NB4 (cell line): ENCODE measurements around the gene PTCSC3.

Experiments used
- DNase-seq: peaks from one replicate; pipeline ENCODE4 v3.0.0; 2010; ENCODE audit warnings: low read depth
- H3K4me3 ChIP-seq: one replicate; pipeline ENCODE4 v1.5.1; 2011; ENCODE audit warnings: mild to moderate bottlenecking, low read depth, low read length, moderate library complexity
- CTCF ChIP-seq: IDR thresholded peaks from one replicate; pipeline ENCODE4 v1.5.1; 2012; ENCODE audit warnings: low read depth, low read length
- MAX ChIP-seq: IDR thresholded peaks from 2 replicates; pipeline ENCODE4 v1.6.1; 2011; ENCODE audit warnings: low read depth, low read length
- MYC ChIP-seq: IDR thresholded peaks from 2 replicates; pipeline ENCODE4 v1.6.1; 2011; ENCODE audit warnings: low read depth, low read length
- POLR2A ChIP-seq: IDR thresholded peaks from 2 replicates; pipeline ENCODE4 v1.6.1; 2011; ENCODE audit warnings: mild to moderate bottlenecking; ENCODE audit not compliant: insufficient read length; ENCODE audit errors: extremely low read depth

Gene PTCSC3

DNA sequence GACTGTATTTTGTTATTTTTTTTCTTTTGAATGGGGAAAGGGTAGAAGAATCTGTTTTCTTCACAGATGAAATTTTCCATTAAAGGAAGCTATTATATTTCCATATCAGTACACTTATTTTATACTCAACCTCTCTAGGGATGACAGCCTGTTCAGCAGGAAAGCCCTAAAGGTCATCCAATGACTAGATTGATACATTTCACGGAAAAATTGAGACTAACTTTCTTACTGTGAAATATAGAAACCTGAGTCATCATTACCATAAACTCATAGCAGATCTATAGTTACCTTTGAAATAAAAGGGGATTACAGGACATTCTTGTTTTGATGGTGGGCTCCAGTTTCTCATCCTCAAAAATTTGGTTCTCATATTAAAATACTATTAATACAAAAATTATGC is 36.1 kb upstream of the PTCSC3 start:
- TF ChIP-seq POLR2A = no peak
- TF ChIP-seq MYC = no peak
- TF ChIP-seq MAX = no peak
- TF ChIP-seq CTCF = no peak
- DNase-seq = no peak
- H3K4me3 ChIP-seq = no peak overlapping the region

- H3K4me3 ChIP-seq = no peak overlapping the region
- no peak for DNase-seq
- TF ChIP-seq MYC = no peak
These were observed 32.3 kb upstream of the PTCSC3 start for GRCh38 chr14:36208690-36209278.

- TF ChIP-seq CTCF (no peak), MAX (no peak), MYC (no peak), POLR2A (no peak)
- H3K4me3 ChIP-seq = no peak overlapping the region
- DNase-seq = peak; percentile 3
These were observed 31.0 kb upstream of the PTCSC3 start for GRCh38 chr14:36207500-36207899.

DNA sequence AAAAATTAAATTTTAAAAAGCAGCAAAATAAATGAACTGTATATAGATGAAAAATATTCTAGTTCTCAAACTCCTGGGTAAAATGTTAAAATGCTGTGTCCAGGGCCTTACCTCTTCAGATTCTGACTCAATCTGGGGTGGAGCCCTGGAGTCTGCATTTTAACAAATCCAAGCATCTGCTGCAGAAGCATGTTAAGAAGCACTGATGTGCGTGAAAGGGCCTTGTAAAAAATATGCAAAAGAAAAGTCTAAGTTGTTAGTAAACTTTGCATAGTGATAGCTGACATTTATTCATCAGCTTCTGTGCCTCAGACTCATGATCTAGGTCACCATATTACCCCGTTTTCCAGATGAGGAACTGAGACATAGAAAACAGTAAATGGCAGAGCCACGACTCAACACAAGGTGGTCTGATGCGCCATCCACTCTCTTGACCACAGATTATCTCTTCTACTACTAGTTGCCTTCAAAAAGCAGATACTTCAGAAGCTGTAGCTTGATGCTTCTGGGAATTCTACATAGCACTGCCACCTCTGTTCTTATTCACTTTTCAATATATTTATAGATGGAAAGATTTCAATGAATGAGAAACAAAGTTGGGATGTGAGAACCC is 28.0 kb upstream of the PTCSC3 start:
- H3K4me3 ChIP-seq = no peak overlapping the region
- no peak for TF ChIP-seq MYC
- TF ChIP-seq MAX = no peak
- TF ChIP-seq CTCF = no peak
- TF ChIP-seq POLR2A = no peak
- DNase-seq = no peak

DNA sequence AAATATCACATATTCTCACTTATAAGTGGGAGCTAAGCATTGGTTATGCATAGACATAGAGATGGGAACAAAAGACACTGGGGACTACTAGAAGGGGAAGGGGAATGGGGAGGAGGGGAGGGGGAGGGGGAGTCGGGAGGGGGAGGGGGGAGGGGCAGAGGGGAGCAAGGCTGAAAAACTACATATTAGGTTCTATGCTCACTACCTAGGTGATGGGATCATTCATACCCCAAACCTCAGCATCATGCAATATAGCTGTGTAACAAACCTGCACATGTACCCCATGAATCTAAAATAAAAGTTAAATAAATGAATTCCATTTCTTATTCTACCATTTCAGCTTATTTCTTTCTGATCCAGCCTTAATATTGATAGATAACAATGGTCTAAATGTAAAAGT is 21.9 kb upstream of the PTCSC3 start:
- TF ChIP-seq MYC = no peak
- no peak for TF ChIP-seq MAX
- no peak for TF ChIP-seq POLR2A
- no peak for TF ChIP-seq CTCF

DNA sequence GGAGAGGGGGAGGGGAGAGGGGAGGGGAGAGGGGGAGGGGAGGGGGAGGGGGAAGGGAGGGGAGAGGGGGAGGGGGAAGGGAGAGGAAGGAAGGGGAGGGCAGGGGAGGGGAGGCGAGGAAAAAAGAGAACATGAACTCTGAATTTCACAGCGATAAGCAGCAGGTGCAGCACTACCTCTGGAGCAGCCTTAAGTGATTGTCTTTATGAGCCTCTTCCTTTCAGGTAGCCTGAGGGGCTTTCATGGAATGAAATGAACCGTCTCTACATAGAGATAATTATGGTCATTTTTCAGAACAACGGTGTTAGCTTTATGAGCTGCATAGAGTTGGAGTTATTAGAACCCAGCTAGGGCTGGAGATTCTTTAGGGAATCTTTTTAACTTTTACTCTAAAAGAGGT is 18.1 kb upstream of the PTCSC3 start:
- DNase-seq = no peak
- TF ChIP-seq MYC (no peak), POLR2A (no peak), CTCF (no peak), MAX (no peak)

More for the DNA sequence above, 21.9 kb upstream of the PTCSC3 start:
- no peak overlapping the region for H3K4me3 ChIP-seq
- no peak for DNase-seq

More for the DNA sequence above, 18.1 kb upstream of the PTCSC3 start:
- no peak overlapping the region for H3K4me3 ChIP-seq
